Stimulated activated CD4-positive, alpha-beta T cell treated with anti-CD3 and anti-CD28 coated beads, Interleukin-1b, Interleukin-23, amount 100 ng/mL, for 1 hour (primary cell): ENCODE results near the gene REC114.
"Not testable (repeated sequence)": the region's sequence is repeated elsewhere in the genome, so short reads cannot be mapped to it uniquely, and the experiment has no call there.

Experiments used
- DNase-seq, 2 donors: peaks; one replicate each; pipeline ENCODE4 v3.0.0-alpha.2; 2020; ENCODE audit warnings: low read depth in 2 of 2

Gene REC114

GRCh38 chr15:73527598-73527997 lies 84.6 kb downstream of the REC114 start:
- no peak for DNase-seq

GRCh38 chr15:73530649-73531048 lies 87.7 kb downstream of the REC114 start:
- DNase-seq = no peak

GRCh38 chr15:73538123-73538522 lies 95.2 kb downstream of the REC114 start:
- DNase-seq = no peak

GRCh38 chr15:73538563-73539211 lies 95.7 kb downstream of the REC114 start:
- DNase-seq = no peak

- DNase-seq = no peak
Observed at GRCh38 chr15:73539212-73540128, 96.5 kb downstream of the REC114 start.

GRCh38 chr15:73540161-73540560 lies 97.2 kb downstream of the REC114 start:
- DNase-seq = no peak

GRCh38 chr15:73541479-73541878 lies 98.5 kb downstream of the REC114 start:
- no peak for DNase-seq

- DNase-seq = not testable (repeated sequence)
Observed at GRCh38 chr15:73548925-73549324, 106.0 kb downstream of the REC114 start.

- no peak for DNase-seq
Observed at GRCh38 chr15:73550190-73550589, 107.2 kb downstream of the REC114 start.

- DNase-seq = no peak
Observed at GRCh38 chr15:73555080-73555479, 112.1 kb downstream of the REC114 start.

- no peak for DNase-seq
Observed at GRCh38 chr15:73558529-73558928, 115.6 kb downstream of the REC114 start.

GRCh38 chr15:73560501-73561117 lies 117.6 kb downstream of the REC114 start:
- no peak for DNase-seq

GRCh38 chr15:73564255-73564654 lies 121.3 kb downstream of the REC114 start:
- no peak for DNase-seq

- DNase-seq = no peak
Observed at GRCh38 chr15:73567020-73567419, 124.1 kb downstream of the REC114 start.

- no peak for DNase-seq
Observed at GRCh38 chr15:73568564-73569280, 125.8 kb downstream of the REC114 start.

GRCh38 chr15:73569361-73569760 lies 126.4 kb downstream of the REC114 start:
- no peak for DNase-seq

GRCh38 chr15:73570355-73571032 lies 127.5 kb downstream of the REC114 start:
- no peak for DNase-seq

GRCh38 chr15:73571346-73571745 lies 128.4 kb downstream of the REC114 start:
- DNase-seq = no peak

GRCh38 chr15:73572296-73572695 lies 129.3 kb downstream of the REC114 start:
- no peak for DNase-seq

GRCh38 chr15:73573037-73573436 lies 130.1 kb downstream of the REC114 start:
- DNase-seq = no peak

- no peak for DNase-seq
Observed at GRCh38 chr15:73573572-73573971, 130.6 kb downstream of the REC114 start.
